IgD-negative memory B cell (primary cell): ENCODE data around the gene MMP28. TPM values are rescaled to one million over a fixed set of nuclear protein-coding genes. Genes with fewer than 3 reads are reported as not detected.

Source experiments
- H3K27ac Mint-ChIP-seq, 3 donors: one replicate each; pipeline ENCODE4 v1.8.0; 2020 to 2022; ENCODE audit warnings: mild to moderate bottlenecking in 3 of 3, mixed read lengths in 3 of 3, moderate library complexity in 1 of 3
- H3K27me3 Mint-ChIP-seq: one replicate; pipeline ENCODE4 v1.8.0; 2021; ENCODE audit warnings: mixed read lengths
- H3K36me3 Mint-ChIP-seq: one replicate; pipeline ENCODE4 v1.8.0; 2020; ENCODE audit warnings: mild to moderate bottlenecking, mixed read lengths
- H3K4me1 Mint-ChIP-seq, 3 donors: one replicate each; pipeline ENCODE4 v1.8.0; 2020 to 2022; ENCODE audit warnings: mixed read lengths in 3 of 3, mild to moderate bottlenecking in 1 of 3
- H3K4me3 Mint-ChIP-seq, 4 donors: one replicate each; pipeline ENCODE4 v1.8.0; 2020 to 2022; ENCODE audit warnings: mild to moderate bottlenecking in 4 of 4, mixed read lengths in 4 of 4, moderate library complexity in 3 of 4
- H3K9me3 Mint-ChIP-seq, 3 donors: one replicate each; pipeline ENCODE4 v1.8.0; 2020 to 2021; ENCODE audit warnings: mixed read lengths in 3 of 3, mild to moderate bottlenecking in 1 of 3
- polyA plus RNA-seq: library from polyadenylated mRNA; unstranded; fragments of 300-500 nt; fragmentation: Illumina TruSeq; gene quantifications from one replicate; pipeline ENCODE4 v1.2.3, GENCODE V29; 2021

The MMP28 gene
- polyA plus RNA-seq, 1 donor from 2014 or later, result 0.49 TPM

- peaks cover 5% of the 10 kb centered on the region for H3K36me3 Mint-ChIP-seq
- H3K27ac Mint-ChIP-seq, result peak within 1 kb of the TSS; percentile 81 to 98 (median 97)
- no peaks in the 10 kb centered on the region for H3K27me3 Mint-ChIP-seq
- H3K9me3 Mint-ChIP-seq, result no peaks in the 10 kb centered on the region
- peaks cover 32 to 44% (median 41%) of the 10 kb centered on the region in 3 donors for H3K4me1 Mint-ChIP-seq
- H3K4me3 Mint-ChIP-seq, result peak within 1 kb of the TSS; percentile 87 to 99 (median 90)
Observed at GRCh38 chr17:35808962-35809854, 13.8 kb upstream of the MMP28 start, which contains the start of gene TAF15. Gene TAF15 (plus strand): TSS chr17:35809484. CDS start chr17:35809570, 86 bp downstream.

GRCh38 chr17:35808240-35808961, 13.0 kb upstream of the MMP28 start:
- H3K27me3 Mint-ChIP-seq, result no peaks in the 10 kb centered on the region
- H3K4me3 Mint-ChIP-seq, result peak overlapping the region; percentile 87 to 99 (median 90)
- no peaks in the 10 kb centered on the region for H3K9me3 Mint-ChIP-seq
- peaks cover 26 to 39% (median 36%) of the 10 kb centered on the region in 3 donors for H3K4me1 Mint-ChIP-seq
- peaks cover 1% of the 10 kb centered on the region for H3K36me3 Mint-ChIP-seq
- peak overlapping the region; percentile 81 to 98 (median 97) for H3K27ac Mint-ChIP-seq

GRCh38 chr17:35807371-35808144, 12.1 kb upstream of the MMP28 start:
- Mint-ChIP-seq H3K36me3 (peaks cover 1% of the 10 kb centered on the region), H3K27me3 (no peaks in the 10 kb centered on the region), H3K4me3 (peak overlapping the region; percentile 39 to 89 (median 84)), H3K4me1 (peaks cover 22 to 36% (median 35%) of the 10 kb centered on the region in 3 donors), H3K9me3 (no peaks in the 10 kb centered on the region), H3K27ac (peak overlapping the region in 1 of 3 donors; percentile 55)

- Mint-ChIP-seq H3K4me3 (peak overlapping the region in 1 of 4 donors; percentile 51), H3K36me3 (peaks cover 1% of the 10 kb centered on the region), H3K27me3 (no peaks in the 10 kb centered on the region), H3K4me1 (peaks cover 20 to 30% (median 25%) of the 10 kb centered on the region in 3 donors), H3K27ac (peak overlapping the region in 1 of 3 donors; percentile 54), H3K9me3 (no peaks in the 10 kb centered on the region)
Observed at GRCh38 chr17:35804658-35805192, 9.3 kb upstream of the MMP28 start.

- Mint-ChIP-seq H3K4me3 (peak overlapping the region in 3 of 4 donors; percentile 37 to 90 (median 70)), H3K27ac (peak overlapping the region; percentile 71 to 93 (median 73)), H3K9me3 (no peaks in the 10 kb centered on the region), H3K36me3 (peaks cover 1% of the 10 kb centered on the region), H3K27me3 (peaks cover 3% of the 10 kb centered on the region), H3K4me1 (peaks cover 13 to 18% (median 15%) of the 10 kb centered on the region in 3 donors)
Observed at GRCh38 chr17:35801583-35802224, 6.3 kb upstream of the MMP28 start.

GRCh38 chr17:35799942-35800341, 4.5 kb upstream of the MMP28 start:
- H3K27ac Mint-ChIP-seq, result no peak overlapping the region
- H3K9me3 Mint-ChIP-seq, result no peaks in the 10 kb centered on the region

GRCh38 chr17:35797918-35798317, 2.5 kb upstream of the MMP28 start:
- peak overlapping the region in 1 of 4 donors; percentile 51 for H3K4me3 Mint-ChIP-seq
- H3K36me3 Mint-ChIP-seq, result no peaks in the 10 kb centered on the region
- H3K9me3 Mint-ChIP-seq, result no peaks in the 10 kb centered on the region
- H3K4me1 Mint-ChIP-seq, result peaks cover 15 to 17% (median 17%) of the 10 kb centered on the region in 3 donors
- peaks cover 21% of the 10 kb centered on the region for H3K27me3 Mint-ChIP-seq
- peak overlapping the region in 1 of 3 donors; percentile 86 for H3K27ac Mint-ChIP-seq

More at GRCh38 chr17:35799942-35800341, 4.5 kb upstream of the MMP28 start:
- H3K36me3 Mint-ChIP-seq, result peaks cover 1% of the 10 kb centered on the region
- no peak overlapping the region for H3K4me3 Mint-ChIP-seq
- peaks cover 17 to 21% (median 20%) of the 10 kb centered on the region in 3 donors for H3K4me1 Mint-ChIP-seq
- peaks cover 9% of the 10 kb centered on the region for H3K27me3 Mint-ChIP-seq

- Mint-ChIP-seq H3K27me3 (peaks cover 21% of the 10 kb centered on the region), H3K9me3 (no peaks in the 10 kb centered on the region)
Observed at GRCh38 chr17:35797370-35797769, 1.9 kb upstream of the MMP28 start.

GRCh38 chr17:35796942-35797341, 1.5 kb upstream of the MMP28 start:
- Mint-ChIP-seq H3K27me3 (peaks cover 25% of the 10 kb centered on the region), H3K36me3 (no peaks in the 10 kb centered on the region), H3K4me1 (peaks cover 9 to 16% (median 15%) of the 10 kb centered on the region in 3 donors), H3K27ac (no peak overlapping the region), H3K9me3 (no peaks in the 10 kb centered on the region), H3K4me3 (no peak overlapping the region)

More at GRCh38 chr17:35797370-35797769, 1.9 kb upstream of the MMP28 start:
- Mint-ChIP-seq H3K27ac (no peak overlapping the region), H3K4me3 (no peak overlapping the region), H3K36me3 (no peaks in the 10 kb centered on the region), H3K4me1 (peaks cover 11 to 17% (median 17%) of the 10 kb centered on the region in 3 donors)

- Mint-ChIP-seq H3K27me3 (peaks cover 28% of the 10 kb centered on the region), H3K36me3 (no peaks in the 10 kb centered on the region), H3K9me3 (no peaks in the 10 kb centered on the region), H3K4me3 (peak overlapping the region; percentile 69 to 86 (median 76)), H3K4me1 (peaks cover 4 to 8% (median 7%) of the 10 kb centered on the region in 3 donors), H3K27ac (no peak overlapping the region)
Observed at GRCh38 chr17:35795871-35796265, 427 bp upstream of the MMP28 start.

GRCh38 chr17:35793257-35793656, 2.2 kb downstream of the MMP28 start:
- H3K36me3 Mint-ChIP-seq, result no peaks in the 10 kb centered on the region
- H3K4me3 Mint-ChIP-seq, result peak overlapping the region in 1 of 4 donors; percentile 58
- peaks cover 28% of the 10 kb centered on the region for H3K27me3 Mint-ChIP-seq
- peaks cover 3 to 8% (median 7%) of the 10 kb centered on the region in 3 donors for H3K4me1 Mint-ChIP-seq
- H3K9me3 Mint-ChIP-seq, result no peaks in the 10 kb centered on the region
- H3K27ac Mint-ChIP-seq, result no peak overlapping the region

- Mint-ChIP-seq H3K36me3 (no peaks in the 10 kb centered on the region), H3K4me1 (peaks cover 3 to 8% (median 7%) of the 10 kb centered on the region in 3 donors), H3K27me3 (peaks cover 25% of the 10 kb centered on the region), H3K4me3 (peak overlapping the region in 1 of 4 donors; percentile 66), H3K27ac (no peak overlapping the region), H3K9me3 (no peaks in the 10 kb centered on the region)
Observed at GRCh38 chr17:35791681-35792350, 3.6 kb downstream of the MMP28 start.

- Mint-ChIP-seq H3K4me3 (no peak overlapping the region), H3K4me1 (peaks cover 0 to 3% (median 2%) of the 10 kb centered on the region in 3 donors), H3K27ac (no peak overlapping the region), H3K9me3 (no peaks in the 10 kb centered on the region), H3K27me3 (peaks cover 21% of the 10 kb centered on the region), H3K36me3 (no peaks in the 10 kb centered on the region)
Observed at GRCh38 chr17:35790841-35791240, 4.6 kb downstream of the MMP28 start.
